ENCODE measurements around the gene RABEP1.

DNA sequence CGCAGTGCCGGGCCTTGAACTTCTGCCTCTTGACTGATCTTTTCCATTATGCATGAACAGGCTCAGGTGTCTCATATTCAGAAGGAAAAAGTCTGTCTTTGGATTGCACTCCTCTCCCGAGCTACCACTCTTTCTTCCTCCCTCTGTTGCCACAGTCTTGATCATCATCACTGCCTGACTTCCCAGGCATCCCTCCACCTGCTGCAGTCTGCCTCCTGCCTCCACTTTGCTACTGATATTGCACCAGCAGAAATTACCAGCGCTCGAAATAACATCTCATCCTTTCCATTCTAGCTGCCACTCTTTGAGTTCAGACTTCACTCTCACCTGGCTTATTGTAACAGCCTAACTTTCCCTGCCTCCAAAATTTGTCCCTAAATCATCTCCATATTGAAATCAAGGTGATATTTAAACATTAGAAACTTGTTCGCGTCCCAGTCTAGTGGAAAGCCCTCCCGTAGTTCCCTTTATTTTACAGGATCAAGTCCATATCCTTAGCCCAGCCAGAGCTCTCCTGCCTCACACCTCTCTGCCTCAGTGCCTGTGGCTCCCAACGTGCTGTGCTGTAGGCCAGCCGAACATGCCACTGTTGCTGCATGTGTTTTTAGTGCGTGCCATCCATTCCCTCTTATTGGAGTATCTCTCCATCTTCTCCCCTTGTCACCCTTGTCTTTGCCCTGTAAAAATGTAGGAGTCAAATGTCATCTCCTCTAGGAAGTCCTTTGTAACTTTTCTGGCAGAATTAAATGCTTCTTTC, 97.4 kb downstream of the RABEP1 start:
- no peak for TF ChIP-seq EZH2 (IDR thresholded peaks at IDR 0.05; ENCODE audit: borderline replicate concordance, low read depth, low read length, poor library complexity, severe bottlenecking)
- TF ChIP-seq CTCF (conservative IDR thresholded peaks at IDR 0.05; ENCODE audit: low read depth, low read length): no peak

Measured in A673 (cell line).